ENCODE measurements around the gene OR2T8.

GRCh38 chr1:247919952-247920351 is at the start of gene OR2T8:
- no peak for TF ChIP-seq CTCF (conservative IDR thresholded peaks at IDR 0.05; ENCODE audit: low read depth, low read length)
- no peak for TF ChIP-seq EZH2phosphoT487 (IDR thresholded peaks at IDR 0.05; ENCODE audit: borderline replicate concordance, low read length)
